Measurements from ENCODE around the gene CRABP2.

The CRABP2 gene

GRCh38 chr1:156708218-156708661 lies 2.9 kb upstream of the CRABP2 start:
- no peak for DNase-seq (ENCODE audit: low spot score)

GRCh38 chr1:156707417-156708217 lies 2.2 kb upstream of the CRABP2 start:
- DNase-seq (ENCODE audit: low spot score) = peak; percentile 67

- peak; percentile 64 for DNase-seq (ENCODE audit: low spot score)
Measured at GRCh38 chr1:156706657-156707416, 1.5 kb upstream of the CRABP2 start.

GRCh38 chr1:156705918-156706656 lies 704 bp upstream of the CRABP2 start:
- peak; percentile 80 for DNase-seq (ENCODE audit: low spot score)

GRCh38 chr1:156704930-156705320 lies 458 bp downstream of the CRABP2 start:
- peak; percentile 70 for DNase-seq (ENCODE audit: low spot score)

- DNase-seq (ENCODE audit: low spot score) = no peak
Measured at GRCh38 chr1:156704166-156704711, 1.1 kb downstream of the CRABP2 start.

GRCh38 chr1:156703741-156704140 lies 1.6 kb downstream of the CRABP2 start:
- DNase-seq (ENCODE audit: low spot score) = no peak

- no peak for DNase-seq (ENCODE audit: low spot score)
Measured at GRCh38 chr1:156703336-156703735, 2.0 kb downstream of the CRABP2 start.

GRCh38 chr1:156700736-156701531 lies 4.4 kb downstream of the CRABP2 start:
- no peak for DNase-seq (ENCODE audit: low spot score)

- DNase-seq (ENCODE audit: low spot score) = no peak
Measured at GRCh38 chr1:156698995-156699394, 6.4 kb downstream of the CRABP2 start.

- no peak for DNase-seq (ENCODE audit: low spot score)
Measured at GRCh38 chr1:156697481-156697880, 7.9 kb downstream of the CRABP2 start.

GRCh38 chr1:156696755-156697154 lies 8.6 kb downstream of the CRABP2 start:
- DNase-seq (ENCODE audit: low spot score) = no peak

GRCh38 chr1:156694690-156694962 lies 10.8 kb downstream of the CRABP2 start:
- no peak for DNase-seq (ENCODE audit: low spot score)

GRCh38 chr1:156693848-156694689 lies 11.3 kb downstream of the CRABP2 start:
- DNase-seq (ENCODE audit: low spot score) = no peak

GRCh38 chr1:156692925-156693847 lies 12.2 kb downstream of the CRABP2 start:
- DNase-seq (ENCODE audit: low spot score) = no peak

- DNase-seq (ENCODE audit: low spot score) = no peak
Measured at GRCh38 chr1:156692441-156692924, 12.9 kb downstream of the CRABP2 start.

- DNase-seq (ENCODE audit: low spot score) = no peak
Measured at GRCh38 chr1:156691665-156692440, 13.5 kb downstream of the CRABP2 start.

GRCh38 chr1:156691191-156691590 lies 14.2 kb downstream of the CRABP2 start:
- no peak for DNase-seq (ENCODE audit: low spot score)

GRCh38 chr1:156690675-156691036 lies 14.7 kb downstream of the CRABP2 start:
- no peak for DNase-seq (ENCODE audit: low spot score)

All from AG08396 (cell line).